ENCODE data around the gene TMEM79. TPM values are rescaled to one million over a fixed set of nuclear protein-coding genes. Genes with fewer than 3 reads are reported as not detected.
A peak's percentile ranks its signal among the peaks of the same experiment; 100 is the strongest.
"Not testable (repeated sequence)": the region's sequence is repeated elsewhere in the genome, so short reads cannot be mapped to it uniquely, and the experiment has no call there.

The TMEM79 gene
- total RNA-seq, 1 donor from 2014 or later, result 0.86 TPM

- DNase-seq (ENCODE audit: low read depth, low spot score), result no peak
These were observed 14.8 kb downstream of the TMEM79 start, which contains the start of gene VHLL for GRCh38 chr1:156298852-156299357. VHLL (minus strand) TSS chr1:156299307; CDS start chr1:156299189, 118 bp downstream.

GRCh38 chr1:156303241-156303640, 19.1 kb downstream of the TMEM79 start:
- DNase-seq (ENCODE audit: low read depth, low spot score), result no peak

- DNase-seq (ENCODE audit: low read depth, low spot score), result no peak
These were observed 21.1 kb downstream of the TMEM79 start for GRCh38 chr1:156305215-156305614.

GRCh38 chr1:156308078-156308477, 24.0 kb downstream of the TMEM79 start:
- DNase-seq (ENCODE audit: low read depth, low spot score), result no peak

GRCh38 chr1:156310962-156311361, 26.8 kb downstream of the TMEM79 start:
- no peak for DNase-seq (ENCODE audit: low read depth, low spot score)

- no peak for DNase-seq (ENCODE audit: low read depth, low spot score)
These were observed 32.8 kb downstream of the TMEM79 start for GRCh38 chr1:156316909-156317308.

GRCh38 chr1:156319664-156320063, 35.5 kb downstream of the TMEM79 start:
- no peak for DNase-seq (ENCODE audit: low read depth, low spot score)

- no peak for DNase-seq (ENCODE audit: low read depth, low spot score)
These were observed 36.4 kb downstream of the TMEM79 start for GRCh38 chr1:156320560-156320959.

- not testable (repeated sequence) for DNase-seq (ENCODE audit: low read depth, low spot score)
These were observed 39.1 kb downstream of the TMEM79 start for GRCh38 chr1:156323179-156323578.

- no peak for DNase-seq (ENCODE audit: low read depth, low spot score)
These were observed 52.1 kb downstream of the TMEM79 start for GRCh38 chr1:156336242-156336641.

GRCh38 chr1:156337052-156337887, 53.1 kb downstream of the TMEM79 start:
- DNase-seq (ENCODE audit: low read depth, low spot score), result no peak

GRCh38 chr1:156337888-156338179, 53.7 kb downstream of the TMEM79 start:
- DNase-seq (ENCODE audit: low read depth, low spot score), result no peak

- peak; percentile 99 for DNase-seq (ENCODE audit: low read depth, low spot score)
These were observed 54.3 kb downstream of the TMEM79 start, which contains the start of the genes CCT3 and TSACC for GRCh38 chr1:156338180-156338976. CCT3 (minus strand) TSS chr1:156338292; CDS start chr1:156338184, 108 bp downstream. TSACC (plus strand) TSS chr1:156338526; CDS start chr1:156339758, 1,232 bp downstream.

Other genes starting within 250 kb of the TMEM79 start
- gene UBQLN4, start 230.5 kb upstream of the TMEM79 start, total RNA-seq, result 16.2 and 20.6 TPM in 2 replicates
- 72.6 and 92.1 TPM in 2 replicates for gene LAMTOR2, start 229.5 kb upstream of the TMEM79 start, total RNA-seq
- not detected in 2 replicates for gene RAB25, start 223.2 kb upstream of the TMEM79 start, total RNA-seq
- 5.0 and 6.5 TPM in 2 replicates for gene MEX3A, start 201.9 kb upstream of the TMEM79 start, total RNA-seq
- gene LMNA, start 169.6 kb upstream of the TMEM79 start, total RNA-seq, result 942 and 1,011 TPM in 2 replicates
- 0.42 and 0.59 TPM in 2 replicates for gene SEMA4A, start 130.7 kb upstream of the TMEM79 start, total RNA-seq
- gene SLC25A44, start 90.2 kb upstream of the TMEM79 start, total RNA-seq, result 12.8 and 15.0 TPM in 2 replicates
- gene PMF1, start 71.3 kb upstream of the TMEM79 start, total RNA-seq, result 48.9 and 54.3 TPM in 2 replicates
- gene BGLAP, start 42.1 kb upstream of the TMEM79 start, total RNA-seq, result 0.13 and 0.32 TPM in 2 replicates
- gene PAQR6, start 36.3 kb upstream of the TMEM79 start, total RNA-seq, result 0.07 TPM in 2 replicates
- gene SMG5, start 1.5 kb upstream of the TMEM79 start, total RNA-seq, result 47.6 and 95.3 TPM in 2 replicates
- gene GLMP, start 11.4 kb downstream of the TMEM79 start, total RNA-seq, result 38.7 and 55.6 TPM in 2 replicates
- gene VHLL, start 15.0 kb downstream of the TMEM79 start, total RNA-seq, result 0.13 TPM in 1 of 2 replicates, not detected in the other
- 627 and 951 TPM in 2 replicates for gene CCT3, start 54.0 kb downstream of the TMEM79 start, total RNA-seq
- not detected in 2 replicates for gene TSACC, start 54.2 kb downstream of the TMEM79 start, total RNA-seq
- not detected in 2 replicates for gene RHBG, start 84.9 kb downstream of the TMEM79 start, total RNA-seq
- gene MEF2D, start 216.4 kb downstream of the TMEM79 start, total RNA-seq, result 3.8 and 4.7 TPM in 2 replicates

Data from pulmonary artery endothelial cell (primary cell).